SK-N-SH (cell line): Measurements from ENCODE around the gene MED16. TPM values are rescaled to one million over a fixed set of nuclear protein-coding genes. Genes with fewer than 3 reads are reported as not detected.

ENCODE experiments used
- CTCF ChIA-PET: fragments of 300-600, 350-600 bp; formaldehyde crosslinking; extraction: SDS; loops from one replicate; lab custom pipeline; 2021; lab: Yijun Ruan, JAX
- POLR2A ChIA-PET: fragments of 350-600 bp; sonication (Branson Sonifier 250); formaldehyde crosslinking; extraction: SDS; loops from one replicate; lab custom pipeline; 2020; ENCODE audit warnings: antibody characterized with exemption, inconsistent platforms; lab: Yijun Ruan, JAX
- DNase-seq: peaks from one replicate; pipeline ENCODE4 v3.0.0; 2012
- H2AFZ ChIP-seq: fragments of 200-600 bp; sonication (generic); 2 replicates; pipeline ENCODE4 v1.8.1; 2016; ENCODE audit warnings: antibody characterized with exemption, mild to moderate bottlenecking, low read depth
- H3F3A ChIP-seq: fragments of 200-600 bp; sonication (generic); replicated peaks from 2 replicates; pipeline ENCODE3; 2016; ENCODE audit warnings: antibody characterized with exemption, mild to moderate bottlenecking; ENCODE audit not compliant: insufficient read depth
- H3K27ac ChIP-seq, 2 experiments: fragments of 200-500 bp in 1 of 2; fragments of 200-600 bp in 1 of 2; sonication (Bioruptor generic) in 1 of 2; sonication (generic), shearing (Covaris generic) in 1 of 2; 2 replicates each; pipeline versions ENCODE4 v1.5.1 to v1.6.1; 2014 to 2016; ENCODE audit warnings: low read depth in 2 of 2, inconsistent platforms in 1 of 2, low read length in 1 of 2, mild to moderate bottlenecking in 1 of 2, mixed read lengths in 1 of 2
- H3K27me3 ChIP-seq: fragments of 200-600 bp; sonication (generic), shearing (Covaris generic); 2 replicates; pipeline ENCODE4 v1.6.1; 2016; ENCODE audit warnings: mixed run types; ENCODE audit not compliant: insufficient read depth
- H3K36me3 ChIP-seq, 2 experiments: fragments of 200-500 bp in 1 of 2; fragments of 200-600 bp in 1 of 2; sonication (Bioruptor generic) in 1 of 2; sonication (generic) in 1 of 2; replicated peaks in 1 of 2; 2 replicates each; pipeline versions ENCODE3 to v1.5.1; 2014 to 2016; ENCODE audit warnings: low read length in 1 of 2, mild to moderate bottlenecking in 1 of 2; ENCODE audit not compliant: insufficient read depth in 2 of 2, control insufficient read depth in 1 of 2
- H3K4me1 ChIP-seq, 2 experiments: fragments of 200-500 bp in 1 of 2; fragments of 200-600 bp in 1 of 2; sonication (Bioruptor generic) in 1 of 2; sonication (generic), shearing (Covaris generic) in 1 of 2; 2 replicates each; pipeline versions ENCODE4 v1.5.1 to v1.6.1; 2014 to 2016; ENCODE audit warnings: low read depth in 1 of 2, low read length in 1 of 2, mixed run types in 1 of 2; ENCODE audit not compliant: insufficient read depth in 2 of 2, control insufficient read depth in 1 of 2
- H3K4me2 ChIP-seq: fragments of 200-600 bp; sonication (generic), shearing (Covaris generic); 2 replicates; pipeline ENCODE4 v1.6.1; 2017; ENCODE audit warnings: mixed run types
- H3K4me3 ChIP-seq, 2 experiments: fragments of 200-500 bp in 1 of 2; fragments of 200-600 bp in 1 of 2; sonication (Bioruptor generic) in 1 of 2; sonication (generic), shearing (Covaris generic) in 1 of 2; 2 replicates each; pipeline versions ENCODE4 v1.5.1 to v1.8.1; 2014 to 2016; ENCODE audit warnings: low read depth in 2 of 2, inconsistent platforms in 1 of 2, low read length in 1 of 2, mild to moderate bottlenecking in 1 of 2, mixed read lengths in 1 of 2, moderate library complexity in 1 of 2
- H3K79me2 ChIP-seq: fragments of 200-600 bp; sonication (generic); 2 replicates; pipeline ENCODE4 v1.8.1; 2017; ENCODE audit warnings: mild to moderate bottlenecking; ENCODE audit not compliant: insufficient read depth
- H3K9ac ChIP-seq: fragments of 200-600 bp; sonication (generic); 2 replicates; pipeline ENCODE4 v1.6.1; 2017; ENCODE audit warnings: mixed run types
- H3K9me2 ChIP-seq: fragments of 200-600 bp; sonication (generic); 2 replicates; pipeline ENCODE4 v1.6.1; 2017; ENCODE audit warnings: mixed run types
- H3K9me3 ChIP-seq: fragments of 200-600 bp; sonication (generic); 2 replicates; pipeline ENCODE4 v1.6.1; 2017; ENCODE audit warnings: mixed run types, mild to moderate bottlenecking, moderate library complexity
- H4K20me1 ChIP-seq: fragments of 200-600 bp; sonication (generic); 2 replicates; pipeline ENCODE4 v1.6.1; 2017; ENCODE audit warnings: mild to moderate bottlenecking, mixed run types; ENCODE audit not compliant: insufficient read depth
- CHD2 ChIP-seq: fragments of 150-350 bp; IDR thresholded peaks from 2 replicates; pipeline ENCODE4 v1.6.1; 2018; ENCODE audit warnings: low read length; ENCODE audit not compliant: partially characterized antibody
- EP300 ChIP-seq, 2 experiments: IDR thresholded peaks; 2 replicates each; pipeline versions ENCODE4 v1.4.0 to v1.6.1; 2012; ENCODE audit warnings: borderline replicate concordance in 1 of 2, low read depth in 1 of 2, low read length in 1 of 2
- EZH2phosphoT487 ChIP-seq: fragments of 200-600 bp; sonication (generic); IDR thresholded peaks from 2 replicates; pipeline ENCODE4 v1.6.1; 2017; ENCODE audit warnings: low read depth, mixed run types, mild to moderate bottlenecking, antibody characterized with exemption, moderate library complexity, borderline replicate concordance
- FOXJ3 ChIP-seq: sonication (generic); formaldehyde crosslinking; IDR thresholded peaks from 2 replicates; pipeline ENCODE4 v1.5.1; 2020; ENCODE audit warnings: mild to moderate bottlenecking, missing genetic modification reagents
- FOXM1 ChIP-seq: IDR thresholded peaks from 2 replicates; pipeline ENCODE4 v1.4.0; 2012; ENCODE audit warnings: low read depth, mild to moderate bottlenecking
- GABPA ChIP-seq: IDR thresholded peaks from 2 replicates; pipeline ENCODE4 v1.4.0; 2012; ENCODE audit warnings: low read depth, mild to moderate bottlenecking
- GATA2 ChIP-seq: sonication (generic); formaldehyde crosslinking; IDR thresholded peaks from 2 replicates; pipeline ENCODE4 v1.5.0; 2020; ENCODE audit warnings: mild to moderate bottlenecking, missing genetic modification reagents
- POLR2AphosphoS5 ChIP-seq: IDR thresholded peaks from 2 replicates; pipeline ENCODE4 v1.6.1; 2012; ENCODE audit warnings: low read depth, low read length
- RAD21 ChIP-seq: IDR thresholded peaks from 2 replicates; pipeline ENCODE4 v1.6.1; 2012; ENCODE audit warnings: mild to moderate bottlenecking, low read length
- RCOR1 ChIP-seq: fragments of 150-350 bp; IDR thresholded peaks from 2 replicates; pipeline ENCODE4 v1.6.1; 2017; ENCODE audit warnings: antibody characterized with exemption, low read length
- RFX5 ChIP-seq: IDR thresholded peaks from 2 replicates; pipeline ENCODE4 v1.6.1; 2012; ENCODE audit warnings: mild to moderate bottlenecking, improper control_type of control experiment, low read length
- RXRA ChIP-seq: IDR thresholded peaks from 2 replicates; pipeline ENCODE4 v1.4.0; 2012; ENCODE audit warnings: low read depth, mild to moderate bottlenecking, borderline replicate concordance
- TCF12 ChIP-seq: IDR thresholded peaks from 2 replicates; pipeline ENCODE4 v1.4.0; 2012
- TEAD4 ChIP-seq: IDR thresholded peaks from 2 replicates; pipeline ENCODE4 v1.4.0; 2012; ENCODE audit warnings: mild to moderate bottlenecking, borderline replicate concordance; ENCODE audit not compliant: insufficient read depth
- WGBS: methylation state at CpG from one replicate; pipeline ENCODE4 v1.1.6; 2017; ENCODE audit warnings: low lambda C conversion rate; 5-methylcytosine and 5-hydroxymethylcytosine counted together
- polyA plus RNA-seq, 3 experiments: library from polyadenylated mRNA; depleted of rRNA; stranded (reverse); fragments of >200 nt; gene quantifications; 2 replicates each; pipeline ENCODE4 v1.2.3, GENCODE V29; 2012
- TF ChIP-seq, protein P1 (sequence below): fragments of 150-350 bp; IDR thresholded peaks from 2 replicates; pipeline ENCODE4 v1.6.1; 2017; ENCODE audit warnings: antibody characterized with exemption, low read length, low read depth, borderline replicate concordance
- TF ChIP-seq, protein P2 (sequence below): fragments of 200-600 bp; sonication (generic); IDR thresholded peaks from 2 replicates; pipeline ENCODE4 v1.6.1; 2017; ENCODE audit warnings: antibody characterized with exemption, mild to moderate bottlenecking, moderate library complexity
- TF ChIP-seq, protein P3 (sequence below): fragments of 150-350 bp; IDR thresholded peaks from 2 replicates; pipeline ENCODE4 v1.6.1; 2016; ENCODE audit warnings: mild to moderate bottlenecking, low read depth, low read length

The MED16 gene
- polyA plus RNA-seq, 1 of the 3 experiments (the other 2 are of a cell fraction), result 40.6 TPM

DNA sequence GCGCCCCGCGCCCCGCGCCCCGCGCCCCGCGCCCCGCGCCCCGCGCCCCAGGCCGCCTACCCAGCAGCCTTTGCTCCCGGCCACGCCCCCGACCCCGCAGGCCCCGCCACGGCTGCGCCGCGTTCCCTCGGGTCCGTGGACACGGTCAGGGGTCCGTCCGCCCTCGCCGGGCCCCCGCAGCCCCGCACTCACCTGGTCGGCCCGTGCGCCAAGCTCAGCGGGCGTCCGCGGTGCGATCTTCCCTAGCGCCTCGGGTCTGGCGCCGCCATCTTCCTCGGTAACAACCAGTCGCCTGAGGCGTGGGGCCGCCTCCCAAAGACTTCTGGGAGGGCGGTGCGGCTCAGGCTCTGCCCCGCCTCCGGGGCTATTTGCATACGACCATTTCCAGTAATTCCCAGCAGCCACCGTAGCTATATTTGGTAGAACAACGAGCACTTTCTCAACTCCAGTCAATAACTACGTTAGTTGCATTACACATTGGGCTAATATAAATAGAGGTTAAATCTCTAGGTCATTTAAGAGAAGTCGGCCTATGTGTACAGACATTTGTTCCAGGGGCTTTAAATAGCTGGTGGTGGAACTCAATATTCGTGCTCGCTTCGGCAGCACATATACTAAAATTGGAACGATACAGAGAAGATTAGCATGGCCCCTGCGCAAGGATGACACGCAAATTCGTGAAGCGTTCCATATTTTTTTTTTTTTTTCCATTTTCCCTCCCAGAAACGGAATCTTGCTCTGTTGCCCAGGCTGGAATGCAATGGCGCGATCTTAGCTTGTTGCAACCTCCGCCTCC, at the start of gene MED16, which contains the start of gene RNU6-9 (continued):
- TF ChIP-seq, protein P1, sequence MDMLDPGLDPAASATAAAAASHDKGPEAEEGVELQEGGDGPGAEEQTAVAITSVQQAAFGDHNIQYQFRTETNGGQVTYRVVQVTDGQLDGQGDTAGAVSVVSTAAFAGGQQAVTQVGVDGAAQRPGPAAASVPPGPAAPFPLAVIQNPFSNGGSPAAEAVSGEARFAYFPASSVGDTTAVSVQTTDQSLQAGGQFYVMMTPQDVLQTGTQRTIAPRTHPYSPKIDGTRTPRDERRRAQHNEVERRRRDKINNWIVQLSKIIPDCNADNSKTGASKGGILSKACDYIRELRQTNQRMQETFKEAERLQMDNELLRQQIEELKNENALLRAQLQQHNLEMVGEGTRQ, result no peak
- TF ChIP-seq, protein P2, sequence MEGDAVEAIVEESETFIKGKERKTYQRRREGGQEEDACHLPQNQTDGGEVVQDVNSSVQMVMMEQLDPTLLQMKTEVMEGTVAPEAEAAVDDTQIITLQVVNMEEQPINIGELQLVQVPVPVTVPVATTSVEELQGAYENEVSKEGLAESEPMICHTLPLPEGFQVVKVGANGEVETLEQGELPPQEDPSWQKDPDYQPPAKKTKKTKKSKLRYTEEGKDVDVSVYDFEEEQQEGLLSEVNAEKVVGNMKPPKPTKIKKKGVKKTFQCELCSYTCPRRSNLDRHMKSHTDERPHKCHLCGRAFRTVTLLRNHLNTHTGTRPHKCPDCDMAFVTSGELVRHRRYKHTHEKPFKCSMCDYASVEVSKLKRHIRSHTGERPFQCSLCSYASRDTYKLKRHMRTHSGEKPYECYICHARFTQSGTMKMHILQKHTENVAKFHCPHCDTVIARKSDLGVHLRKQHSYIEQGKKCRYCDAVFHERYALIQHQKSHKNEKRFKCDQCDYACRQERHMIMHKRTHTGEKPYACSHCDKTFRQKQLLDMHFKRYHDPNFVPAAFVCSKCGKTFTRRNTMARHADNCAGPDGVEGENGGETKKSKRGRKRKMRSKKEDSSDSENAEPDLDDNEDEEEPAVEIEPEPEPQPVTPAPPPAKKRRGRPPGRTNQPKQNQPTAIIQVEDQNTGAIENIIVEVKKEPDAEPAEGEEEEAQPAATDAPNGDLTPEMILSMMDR, result no peak
- TF ChIP-seq EP300 (IDR thresholded peaks at IDR 0.05; ENCODE audit: borderline replicate concordance in 1 of 2, low read depth in 1 of 2, low read length in 1 of 2) (no peak), RXRA (no peak), CHD2 (no peak), TEAD4 (peak; percentile 92), GATA2 (CRISPR knock-in tag) (no peak), EZH2phosphoT487 (no peak), FOXJ3 (CRISPR knock-in tag) (no peak), RAD21 (no peak), TCF12 (no peak), RCOR1 (no peak), GABPA (peak; percentile 26; the same call in 1 of the 2 replicates)

DNA sequence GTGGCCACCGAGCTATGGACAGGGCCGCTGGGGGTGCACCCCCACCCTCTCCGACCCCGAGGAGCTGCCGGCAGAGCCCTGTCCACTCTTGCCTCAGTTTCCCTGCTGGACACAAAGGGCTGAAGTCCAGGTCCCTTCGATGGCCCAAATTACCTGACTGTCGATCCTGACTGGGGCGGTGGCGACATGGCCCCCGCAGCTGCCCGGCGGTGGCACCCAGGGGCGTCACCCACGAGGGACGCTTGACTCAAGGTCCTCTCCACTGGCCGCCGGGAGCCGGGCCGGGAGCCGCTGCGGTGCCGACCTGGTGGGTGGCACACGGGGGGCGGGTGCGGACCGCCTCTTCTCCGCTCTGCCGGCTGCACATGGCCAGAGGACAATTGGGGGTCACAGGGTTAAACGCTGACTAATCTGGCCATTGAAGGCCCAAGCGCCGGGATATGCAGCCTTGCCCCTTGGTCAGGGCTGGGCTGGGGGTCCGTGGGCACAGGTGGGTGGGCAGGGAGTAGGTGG, 49.2 kb upstream of the MED16 start:
- Histone ChIP-seq H3K79me2 (peaks cover 39% of the 10 kb centered on the region; the same call in 1 of the 2 replicates), H4K20me1 (peaks cover 49% of the 10 kb centered on the region), H3K4me3 (no peak overlapping the region), H3K9me3 (no peaks in the 10 kb centered on the region), H3K4me1 (peaks cover 6 to 59% of the 10 kb centered on the region in 2 experiments; a peak in 3 of 4 replicates), H3K27ac (peak overlapping the region in 1 of 2 experiments; percentile 95; a peak in 2 of 4 replicates), H3F3A (peaks cover 13% of the 10 kb centered on the region), H3K4me2 (peak overlapping the region; percentile 88; the same call in 1 of the 2 replicates), H3K36me3 (no peaks in the 10 kb centered on the region), H3K9ac (no peak overlapping the region), H3K9me2 (no peaks in the 10 kb centered on the region), H3K27me3 (no peaks in the 10 kb centered on the region), H2AFZ (no peak overlapping the region)
- ChIA-PET CTCF (interaction anchor here (0.6 to 1.6 kb wide), 2 partner anchors 10 to 40 kb away, joined by 3 to 4 read pairs; no protein-coding TSS in a partner anchor), POLR2A (no interaction called here)
- WGBS, result 99% methylated on average over 15 of the region's 32 CpGs
- no peak for DNase-seq
- TF ChIP-seq TCF12 (no peak), POLR2AphosphoS5 (no peak), FOXM1 (no peak), RFX5 (no peak)
- TF ChIP-seq, protein P2, result no peak
- TF ChIP-seq, protein P3, sequence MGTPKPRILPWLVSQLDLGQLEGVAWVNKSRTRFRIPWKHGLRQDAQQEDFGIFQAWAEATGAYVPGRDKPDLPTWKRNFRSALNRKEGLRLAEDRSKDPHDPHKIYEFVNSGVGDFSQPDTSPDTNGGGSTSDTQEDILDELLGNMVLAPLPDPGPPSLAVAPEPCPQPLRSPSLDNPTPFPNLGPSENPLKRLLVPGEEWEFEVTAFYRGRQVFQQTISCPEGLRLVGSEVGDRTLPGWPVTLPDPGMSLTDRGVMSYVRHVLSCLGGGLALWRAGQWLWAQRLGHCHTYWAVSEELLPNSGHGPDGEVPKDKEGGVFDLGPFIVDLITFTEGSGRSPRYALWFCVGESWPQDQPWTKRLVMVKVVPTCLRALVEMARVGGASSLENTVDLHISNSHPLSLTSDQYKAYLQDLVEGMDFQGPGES, result no peak
